Body of pancreas (tissue), 4 donors: Measurements from ENCODE around the gene RASA4B.

Source experiments
- POLR2A ChIP-seq, 3 donors: fragments of 450-650 bp; IDR thresholded peaks; one replicate each; pipeline ENCODE4 v1.6.1; 2016; ENCODE audit warnings: antibody characterized with exemption in 3 of 3, mild to moderate bottlenecking in 2 of 3
- TF ChIP-seq, protein P1 (sequence below), 7 experiments: fragments of 450-650 bp in 4 of 7; fragments of 200-600 bp in 3 of 7; sonication (generic) in 3 of 7; IDR thresholded peaks; one replicate each; pipeline ENCODE4 v1.5.1; 2016 to 2019; ENCODE audit warnings: antibody characterized with exemption in 7 of 7

GRCh38 chr7:102469972-102470825 is 47.4 kb downstream of the RASA4B start:
- TF ChIP-seq, protein P1, sequence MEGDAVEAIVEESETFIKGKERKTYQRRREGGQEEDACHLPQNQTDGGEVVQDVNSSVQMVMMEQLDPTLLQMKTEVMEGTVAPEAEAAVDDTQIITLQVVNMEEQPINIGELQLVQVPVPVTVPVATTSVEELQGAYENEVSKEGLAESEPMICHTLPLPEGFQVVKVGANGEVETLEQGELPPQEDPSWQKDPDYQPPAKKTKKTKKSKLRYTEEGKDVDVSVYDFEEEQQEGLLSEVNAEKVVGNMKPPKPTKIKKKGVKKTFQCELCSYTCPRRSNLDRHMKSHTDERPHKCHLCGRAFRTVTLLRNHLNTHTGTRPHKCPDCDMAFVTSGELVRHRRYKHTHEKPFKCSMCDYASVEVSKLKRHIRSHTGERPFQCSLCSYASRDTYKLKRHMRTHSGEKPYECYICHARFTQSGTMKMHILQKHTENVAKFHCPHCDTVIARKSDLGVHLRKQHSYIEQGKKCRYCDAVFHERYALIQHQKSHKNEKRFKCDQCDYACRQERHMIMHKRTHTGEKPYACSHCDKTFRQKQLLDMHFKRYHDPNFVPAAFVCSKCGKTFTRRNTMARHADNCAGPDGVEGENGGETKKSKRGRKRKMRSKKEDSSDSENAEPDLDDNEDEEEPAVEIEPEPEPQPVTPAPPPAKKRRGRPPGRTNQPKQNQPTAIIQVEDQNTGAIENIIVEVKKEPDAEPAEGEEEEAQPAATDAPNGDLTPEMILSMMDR (IDR thresholded peaks at IDR 0.05) = no peak
- TF ChIP-seq POLR2A (IDR thresholded peaks at IDR 0.05) = no peak
